H1 (cell line): ENCODE measurements around the gene ARMC3. TPM values are rescaled to one million over a fixed set of nuclear protein-coding genes. Genes with fewer than 3 reads are reported as not detected.

Source experiments
- CBX8 ChIP-seq: fragments of 300-800, 300-1000 bp; sonication (generic); IDR thresholded peaks from 2 replicates; pipeline ENCODE4 v1.7.1; 2016; ENCODE audit warnings: low read depth, low read length, borderline replicate concordance
- EP300 ChIP-seq, 2 experiments: IDR thresholded peaks; 1 replicate in 1 of 2; 2 replicates in 1 of 2; pipeline ENCODE4 v1.6.1; 2011 to 2012; ENCODE audit warnings: low read depth in 2 of 2, low read length in 2 of 2, mild to moderate bottlenecking in 2 of 2, borderline replicate concordance in 1 of 2, inconsistent platforms in 1 of 2, moderate library complexity in 1 of 2
- RNF2 ChIP-seq: fragments of 200-900, 300-1000 bp; sonication (generic); IDR thresholded peaks from 2 replicates; pipeline ENCODE4 v1.7.1; 2016; ENCODE audit warnings: borderline replicate concordance, low read depth, mild to moderate bottlenecking, antibody characterized with exemption, low read length; ENCODE audit not compliant: poor library complexity, severe bottlenecking; ENCODE audit errors: missing control alignments
- polyA plus RNA-seq, 7 experiments: library from polyadenylated mRNA; depleted of rRNA in 3 of 7; stranded (reverse) in 5 of 7; unstranded in 2 of 7; fragments of >200 nt in 5 of 7; fragments of 200-250 nt in 2 of 7; gene quantifications; 1 replicate in 5 of 7; 2 replicates in 1 of 7; 4 replicates in 1 of 7; pipeline versions ENCODE4 v1.2.1 to v1.2.3, GENCODE V29; 2011 to 2013; ENCODE audit warnings: missing spikeins in 2 of 7, mixed read lengths in 2 of 7
- total RNA-seq: library from RNA; stranded (reverse); fragmentation: NEBNext Ultra II Directional; extraction: Animal tissue kit (Norgen Biotek cat#: 25700); gene quantifications from 2 replicates; pipeline ENCODE4 v1.2.1, GENCODE V29; 2021

Gene ARMC3
- total and polyA plus RNA-seq, 2 of the 8 experiments (the other 6 are each of a cell fraction or from before 2014, with no cell fraction given): 0.15 TPM

DNA sequence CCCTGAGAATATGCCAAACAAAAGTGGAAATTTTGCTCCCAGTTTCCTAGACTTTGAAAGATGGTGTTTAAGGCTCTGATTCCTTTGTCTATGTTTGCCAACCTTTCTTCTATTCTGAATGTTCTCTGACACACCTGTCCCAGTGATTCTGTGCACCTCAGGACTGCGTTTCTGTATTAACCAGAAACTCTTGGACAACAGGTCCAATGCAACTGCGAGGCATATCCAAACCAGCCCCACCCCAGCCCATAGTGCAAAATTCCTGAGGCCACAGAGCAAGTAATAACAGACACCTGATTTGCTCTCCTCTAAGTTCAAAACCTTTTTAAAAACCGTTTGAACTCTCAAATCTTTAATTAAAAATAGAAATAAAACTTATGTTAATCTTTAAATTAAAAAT lies 130.5 kb downstream of the ARMC3 start (continued):
- TF ChIP-seq RNF2: no peak
- no peak for TF ChIP-seq EP300 (IDR thresholded peaks at IDR 0.05; ENCODE audit: borderline replicate concordance in 1 of 2, low read depth in 2 of 2, low read length in 2 of 2)
- TF ChIP-seq CBX8: no peak
